ENCODE measurements around the gene ZNF197. TPM values are rescaled to one million over a fixed set of nuclear protein-coding genes. Genes with fewer than 3 reads are reported as not detected.

The ZNF197 gene
- total and polyA plus RNA-seq, 2 of the 13 experiments (the other 11 are each of a cell fraction or from before 2014, with no cell fraction given): 1.8 to 6.8 TPM

GRCh38 chr3:44624749-44625480, at the start of gene ZNF197 (continued):
- TF ChIP-seq SCMH1 (CRISPR knock-in tag; IDR thresholded peaks at IDR 0.05; ENCODE audit: borderline replicate concordance): no peak
- TF ChIP-seq NPAS2 (CRISPR knock-in tag; IDR thresholded peaks at IDR 0.05; ENCODE audit: borderline replicate concordance): no peak
- no peak for TF ChIP-seq MTF1 (CRISPR knock-in tag; IDR thresholded peaks at IDR 0.05)
- TF ChIP-seq YEATS2 (CRISPR knock-in tag; IDR thresholded peaks at IDR 0.05; ENCODE audit: borderline replicate concordance): peak; percentile 62; the same call in 1 of the 2 replicates
- no peak for TF ChIP-seq TP53 (CRISPR knock-in tag; conservative IDR thresholded peaks at IDR 0.05)
- TF ChIP-seq ARID5B (CRISPR knock-in tag; IDR thresholded peaks at IDR 0.05): 0 out of 2 replicates have a peak, but pooled peaks have one; percentile 15
- TF ChIP-seq RFX1 (IDR thresholded peaks at IDR 0.05): no peak
- TF ChIP-seq XBP1 (CRISPR knock-in tag; IDR thresholded peaks at IDR 0.05): no peak
- no peak for TF ChIP-seq ZNF879 (CRISPR knock-in tag; IDR thresholded peaks at IDR 0.05)
- TF ChIP-seq ZNF607 (CRISPR knock-in tag; IDR thresholded peaks at IDR 0.05; ENCODE audit: borderline replicate concordance): 0 out of 2 replicates have a peak, but pooled peaks have one; percentile 57
- no peak for TF ChIP-seq ZNF598 (CRISPR knock-in tag; IDR thresholded peaks at IDR 0.05; ENCODE audit: borderline replicate concordance)
- no peak for TF ChIP-seq EEA1 (CRISPR knock-in tag; IDR thresholded peaks at IDR 0.05; ENCODE audit: borderline replicate concordance)
- TF ChIP-seq, protein P1, sequence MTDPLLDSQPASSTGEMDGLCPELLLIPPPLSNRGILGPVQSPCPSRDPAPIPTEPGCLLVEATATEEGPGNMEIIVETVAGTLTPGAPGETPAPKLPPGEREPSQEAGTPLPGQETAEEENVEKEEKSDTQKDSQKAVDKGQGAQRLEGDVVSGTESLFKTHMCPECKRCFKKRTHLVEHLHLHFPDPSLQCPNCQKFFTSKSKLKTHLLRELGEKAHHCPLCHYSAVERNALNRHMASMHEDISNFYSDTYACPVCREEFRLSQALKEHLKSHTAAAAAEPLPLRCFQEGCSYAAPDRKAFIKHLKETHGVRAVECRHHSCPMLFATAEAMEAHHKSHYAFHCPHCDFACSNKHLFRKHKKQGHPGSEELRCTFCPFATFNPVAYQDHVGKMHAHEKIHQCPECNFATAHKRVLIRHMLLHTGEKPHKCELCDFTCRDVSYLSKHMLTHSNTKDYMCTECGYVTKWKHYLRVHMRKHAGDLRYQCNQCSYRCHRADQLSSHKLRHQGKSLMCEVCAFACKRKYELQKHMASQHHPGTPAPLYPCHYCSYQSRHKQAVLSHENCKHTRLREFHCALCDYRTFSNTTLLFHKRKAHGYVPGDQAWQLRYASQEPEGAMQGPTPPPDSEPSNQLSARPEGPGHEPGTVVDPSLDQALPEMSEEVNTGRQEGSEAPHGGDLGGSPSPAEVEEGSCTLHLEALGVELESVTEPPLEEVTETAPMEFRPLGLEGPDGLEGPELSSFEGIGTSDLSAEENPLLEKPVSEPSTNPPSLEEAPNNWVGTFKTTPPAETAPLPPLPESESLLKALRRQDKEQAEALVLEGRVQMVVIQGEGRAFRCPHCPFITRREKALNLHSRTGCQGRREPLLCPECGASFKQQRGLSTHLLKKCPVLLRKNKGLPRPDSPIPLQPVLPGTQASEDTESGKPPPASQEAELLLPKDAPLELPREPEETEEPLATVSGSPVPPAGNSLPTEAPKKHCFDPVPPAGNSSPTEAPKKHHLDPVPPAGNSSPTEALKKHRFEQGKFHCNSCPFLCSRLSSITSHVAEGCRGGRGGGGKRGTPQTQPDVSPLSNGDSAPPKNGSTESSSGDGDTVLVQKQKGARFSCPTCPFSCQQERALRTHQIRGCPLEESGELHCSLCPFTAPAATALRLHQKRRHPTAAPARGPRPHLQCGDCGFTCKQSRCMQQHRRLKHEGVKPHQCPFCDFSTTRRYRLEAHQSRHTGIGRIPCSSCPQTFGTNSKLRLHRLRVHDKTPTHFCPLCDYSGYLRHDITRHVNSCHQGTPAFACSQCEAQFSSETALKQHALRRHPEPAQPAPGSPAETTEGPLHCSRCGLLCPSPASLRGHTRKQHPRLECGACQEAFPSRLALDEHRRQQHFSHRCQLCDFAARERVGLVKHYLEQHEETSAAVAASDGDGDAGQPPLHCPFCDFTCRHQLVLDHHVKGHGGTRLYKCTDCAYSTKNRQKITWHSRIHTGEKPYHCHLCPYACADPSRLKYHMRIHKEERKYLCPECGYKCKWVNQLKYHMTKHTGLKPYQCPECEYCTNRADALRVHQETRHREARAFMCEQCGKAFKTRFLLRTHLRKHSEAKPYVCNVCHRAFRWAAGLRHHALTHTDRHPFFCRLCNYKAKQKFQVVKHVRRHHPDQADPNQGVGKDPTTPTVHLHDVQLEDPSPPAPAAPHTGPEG (CRISPR knock-in tag; IDR thresholded peaks at IDR 0.05): no peak
- TF ChIP-seq ZNF770 (CRISPR knock-in tag; IDR thresholded peaks at IDR 0.05): no peak
- TF ChIP-seq BHLHE40 (IDR thresholded peaks at IDR 0.05; ENCODE audit: low read length): no peak
